Measurements from ENCODE around the gene TMEM213. TPM values are rescaled to one million over a fixed set of nuclear protein-coding genes. Genes with fewer than 3 reads are reported as not detected.

The TMEM213 gene
- total and polyA plus RNA-seq, 2 of the 13 experiments (the other 11 are each of a cell fraction or from before 2014, with no cell fraction given): not detected

- TF ChIP-seq ZNF207 (IDR thresholded peaks at IDR 0.05; ENCODE audit: borderline replicate concordance) (no peak), POGZ (CRISPR knock-in tag; IDR thresholded peaks at IDR 0.05) (peak; percentile 25; the same call in 1 of the 2 replicates), ZNF143 (CRISPR knock-in tag; IDR thresholded peaks at IDR 0.05) (no peak), RAD51 (IDR thresholded peaks at IDR 0.05; ENCODE audit: borderline replicate concordance) (no peak), ARID3A (IDR thresholded peaks at IDR 0.05; ENCODE audit: low read depth, low read length) (peak; percentile 85), FOXA1 (IDR thresholded peaks at IDR 0.05) (no peak), FOXA1 (CRISPR knock-in tag; IDR thresholded peaks at IDR 0.05) (peak; percentile 49; the same call in 1 of the 2 replicates), ZNF75D (CRISPR knock-in tag; IDR thresholded peaks at IDR 0.05; ENCODE audit: borderline replicate concordance) (no peak), ZBTB20 (CRISPR knock-in tag; IDR thresholded peaks at IDR 0.05; ENCODE audit: borderline replicate concordance, low read depth) (no peak), SOX13 (IDR thresholded peaks at IDR 0.05) (no peak), SOX13 (CRISPR knock-in tag; conservative IDR thresholded peaks at IDR 0.05 in 1 of 2, IDR thresholded peaks at IDR 0.05 in 1 of 2) (0 out of 4 replicates have a peak, but pooled peaks of 1 of the 2 experiments have one; percentile 9), GABPA (IDR thresholded peaks at IDR 0.05; ENCODE audit: low read depth, low read length) (no peak), GABPA (CRISPR knock-in tag; IDR thresholded peaks at IDR 0.05; ENCODE audit: low read depth) (peak; percentile 53; the same call in 1 of the 2 replicates), ZNF589 (CRISPR knock-in tag; conservative IDR thresholded peaks at IDR 0.05) (no peak), STAT5B (CRISPR knock-in tag; IDR thresholded peaks at IDR 0.05) (no peak), FOXJ3 (CRISPR knock-in tag; IDR thresholded peaks at IDR 0.05; ENCODE audit: borderline replicate concordance) (no peak), IKZF1 (IDR thresholded peaks at IDR 0.05) (no peak), MAF1 (CRISPR knock-in tag; IDR thresholded peaks at IDR 0.05; ENCODE audit: borderline replicate concordance) (no peak), ARHGAP35 (CRISPR knock-in tag; IDR thresholded peaks at IDR 0.05; ENCODE audit: borderline replicate concordance) (no peak), GTF3A (CRISPR knock-in tag; conservative IDR thresholded peaks at IDR 0.05) (no peak), STAG1 (CRISPR knock-in tag; IDR thresholded peaks at IDR 0.05) (peak; percentile 64), ELF1 (CRISPR knock-in tag; IDR thresholded peaks at IDR 0.05) (peak; percentile 65), FOXP1 (IDR thresholded peaks at IDR 0.05) (0 out of 2 replicates have a peak, but pooled peaks have one; percentile 35), FOXP1 (CRISPR knock-in tag; IDR thresholded peaks at IDR 0.05) (peak; percentile 53; the same call in 1 of the 2 replicates), PCBP1 (IDR thresholded peaks at IDR 0.05; ENCODE audit: borderline replicate concordance, low read depth, low read length) (no peak), ZNF12 (CRISPR knock-in tag; IDR thresholded peaks at IDR 0.05) (no peak), ZNF850 (CRISPR knock-in tag; conservative IDR thresholded peaks at IDR 0.05) (no peak), MIXL1 (CRISPR knock-in tag; IDR thresholded peaks at IDR 0.05) (peak; percentile 50; the same call in 1 of the 2 replicates), GATAD2A (CRISPR knock-in tag; IDR thresholded peaks at IDR 0.05) (peak; percentile 34; the same call in 1 of the 2 replicates)
- TF ChIP-seq, protein P1, sequence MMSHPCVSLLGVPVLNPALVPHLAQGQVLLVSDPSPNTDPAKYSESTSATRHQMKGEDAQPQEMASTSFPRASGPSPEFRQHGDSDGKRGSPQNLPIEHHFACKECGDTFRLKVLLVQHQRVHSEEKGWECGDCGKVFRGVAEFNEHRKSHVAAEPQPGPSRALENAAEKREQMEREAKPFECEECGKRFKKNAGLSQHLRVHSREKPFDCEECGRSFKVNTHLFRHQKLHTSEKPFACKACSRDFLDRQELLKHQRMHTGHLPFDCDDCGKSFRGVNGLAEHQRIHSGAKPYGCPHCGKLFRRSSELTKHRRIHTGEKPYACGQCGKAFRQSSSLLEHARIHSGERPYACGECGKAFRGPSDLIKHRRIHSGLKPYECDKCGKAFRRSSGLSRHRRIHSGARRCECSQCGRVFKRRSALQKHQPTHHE (CRISPR knock-in tag; IDR thresholded peaks at IDR 0.05; ENCODE audit: borderline replicate concordance): no peak
- TF ChIP-seq, protein P2, sequence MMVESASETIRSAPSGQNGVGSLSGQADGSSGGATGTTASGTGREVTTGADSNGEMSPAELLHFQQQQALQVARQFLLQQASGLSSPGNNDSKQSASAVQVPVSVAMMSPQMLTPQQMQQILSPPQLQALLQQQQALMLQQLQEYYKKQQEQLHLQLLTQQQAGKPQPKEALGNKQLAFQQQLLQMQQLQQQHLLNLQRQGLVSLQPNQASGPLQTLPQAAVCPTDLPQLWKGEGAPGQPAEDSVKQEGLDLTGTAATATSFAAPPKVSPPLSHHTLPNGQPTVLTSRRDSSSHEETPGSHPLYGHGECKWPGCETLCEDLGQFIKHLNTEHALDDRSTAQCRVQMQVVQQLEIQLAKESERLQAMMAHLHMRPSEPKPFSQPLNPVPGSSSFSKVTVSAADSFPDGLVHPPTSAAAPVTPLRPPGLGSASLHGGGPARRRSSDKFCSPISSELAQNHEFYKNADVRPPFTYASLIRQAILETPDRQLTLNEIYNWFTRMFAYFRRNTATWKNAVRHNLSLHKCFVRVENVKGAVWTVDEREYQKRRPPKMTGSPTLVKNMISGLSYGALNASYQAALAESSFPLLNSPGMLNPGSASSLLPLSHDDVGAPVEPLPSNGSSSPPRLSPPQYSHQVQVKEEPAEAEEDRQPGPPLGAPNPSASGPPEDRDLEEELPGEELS (CRISPR knock-in tag; IDR thresholded peaks at IDR 0.05): 0 out of 2 replicates have a peak, but pooled peaks have one; percentile 38
Measured at GRCh38 chr7:138886501-138886917, 88.7 kb downstream of the TMEM213 start (continued).

Measured in HepG2 (cell line).